HUES6 (cell line): ENCODE measurements around the gene CYP11A1.

Experiments used
- H3K27ac ChIP-seq: 2 replicates; pipeline ENCODE4 v1.7.0; 2013; ENCODE audit warnings: low read depth, mild to moderate bottlenecking, low read length, inconsistent platforms
- H3K27me3 ChIP-seq: 2 replicates; pipeline ENCODE4 v1.6.1; 2013; ENCODE audit warnings: low read length; ENCODE audit not compliant: control insufficient read depth, insufficient read depth
- H3K36me3 ChIP-seq: 2 replicates; pipeline ENCODE4 v1.6.1; 2013; ENCODE audit warnings: low read length; ENCODE audit not compliant: control insufficient read depth, insufficient read depth
- H3K4me1 ChIP-seq: 2 replicates; pipeline ENCODE4 v1.6.1; 2013; ENCODE audit warnings: low read length; ENCODE audit not compliant: control insufficient read depth, insufficient read depth
- H3K4me3 ChIP-seq: 2 replicates; pipeline ENCODE4 v1.5.1; 2013; ENCODE audit warnings: low read depth, low read length
- H3K9ac ChIP-seq: one replicate; pipeline ENCODE4 v1.6.1; 2013; ENCODE audit warnings: mild to moderate bottlenecking, low read length
- H3K9me3 ChIP-seq: 2 replicates; pipeline ENCODE4 v1.6.1; 2013; ENCODE audit warnings: low read depth, low read length; ENCODE audit not compliant: control insufficient read depth, insufficient read depth

The CYP11A1 gene

GRCh38 chr15:74352393-74352910 lies 15.0 kb downstream of the CYP11A1 start:
- peaks cover 14% of the 10 kb centered on the region for H3K4me1 ChIP-seq
- H3K27ac ChIP-seq = no peak overlapping the region
- H3K9me3 ChIP-seq = peaks cover 10% of the 10 kb centered on the region; the same call in 1 of the 2 replicates
- H3K4me3 ChIP-seq = no peak overlapping the region
- no peaks in the 10 kb centered on the region for H3K27me3 ChIP-seq
- H3K9ac ChIP-seq = no peak overlapping the region
- H3K36me3 ChIP-seq = peaks cover 2% of the 10 kb centered on the region; the same call in 1 of the 2 replicates

GRCh38 chr15:74351670-74352069 lies 15.8 kb downstream of the CYP11A1 start:
- Histone ChIP-seq H3K4me3 (peak overlapping the region; percentile 35; the same call in 1 of the 2 replicates), H3K4me1 (peaks cover 14% of the 10 kb centered on the region), H3K27ac (no peak overlapping the region), H3K9ac (peak overlapping the region; percentile 31), H3K36me3 (peaks cover under 1% of the 10 kb centered on the region; the same call in 1 of the 2 replicates), H3K27me3 (no peaks in the 10 kb centered on the region), H3K9me3 (peaks cover 10% of the 10 kb centered on the region; the same call in 1 of the 2 replicates)

- H3K9me3 ChIP-seq = peaks cover 10% of the 10 kb centered on the region; the same call in 1 of the 2 replicates
- H3K27ac ChIP-seq = peak overlapping the region; percentile 21; the same call in 1 of the 2 replicates
- H3K36me3 ChIP-seq = no peaks in the 10 kb centered on the region; the same call in 1 of the 2 replicates
- H3K4me3 ChIP-seq = peak overlapping the region; percentile 35; the same call in 1 of the 2 replicates
- H3K9ac ChIP-seq = peak overlapping the region; percentile 31
- no peaks in the 10 kb centered on the region for H3K27me3 ChIP-seq
- H3K4me1 ChIP-seq = peaks cover 14% of the 10 kb centered on the region
Observed at GRCh38 chr15:74350295-74351275, 16.9 kb downstream of the CYP11A1 start.

- Histone ChIP-seq H3K36me3 (no peaks in the 10 kb centered on the region), H3K27ac (no peak overlapping the region), H3K4me1 (peaks cover 21% of the 10 kb centered on the region), H3K4me3 (no peak overlapping the region), H3K9me3 (0 out of 2 replicates have a peak, but pooled peaks cover 5% of the 10 kb centered on the region), H3K9ac (no peak overlapping the region), H3K27me3 (no peaks in the 10 kb centered on the region)
Observed at GRCh38 chr15:74349241-74349778, 18.1 kb downstream of the CYP11A1 start.

GRCh38 chr15:74347757-74348250 lies 19.6 kb downstream of the CYP11A1 start:
- Histone ChIP-seq H3K9ac (no peak overlapping the region), H3K36me3 (no peaks in the 10 kb centered on the region), H3K9me3 (no peaks in the 10 kb centered on the region), H3K4me1 (peaks cover 21% of the 10 kb centered on the region), H3K27me3 (no peaks in the 10 kb centered on the region), H3K4me3 (no peak overlapping the region), H3K27ac (no peak overlapping the region)

- Histone ChIP-seq H3K27me3 (no peaks in the 10 kb centered on the region), H3K36me3 (no peaks in the 10 kb centered on the region), H3K4me3 (no peak overlapping the region), H3K4me1 (peaks cover 7% of the 10 kb centered on the region; the same call in 1 of the 2 replicates), H3K9me3 (no peaks in the 10 kb centered on the region), H3K9ac (no peak overlapping the region), H3K27ac (no peak overlapping the region)
Observed at GRCh38 chr15:74345051-74345450, 22.4 kb downstream of the CYP11A1 start.

- Histone ChIP-seq H3K4me3 (no peak overlapping the region), H3K9ac (no peak overlapping the region), H3K27me3 (no peaks in the 10 kb centered on the region), H3K4me1 (peaks cover 7% of the 10 kb centered on the region; the same call in 1 of the 2 replicates), H3K27ac (no peak overlapping the region), H3K36me3 (no peaks in the 10 kb centered on the region), H3K9me3 (no peaks in the 10 kb centered on the region)
Observed at GRCh38 chr15:74343797-74344127, 23.7 kb downstream of the CYP11A1 start.

GRCh38 chr15:74343127-74343796 lies 24.2 kb downstream of the CYP11A1 start:
- no peaks in the 10 kb centered on the region for H3K9me3 ChIP-seq
- H3K4me3 ChIP-seq = no peak overlapping the region
- no peaks in the 10 kb centered on the region for H3K36me3 ChIP-seq
- H3K9ac ChIP-seq = no peak overlapping the region
- H3K27me3 ChIP-seq = no peaks in the 10 kb centered on the region
- peaks cover 7% of the 10 kb centered on the region; the same call in 1 of the 2 replicates for H3K4me1 ChIP-seq
- H3K27ac ChIP-seq = no peak overlapping the region

GRCh38 chr15:74340150-74340549 lies 27.3 kb downstream of the CYP11A1 start:
- Histone ChIP-seq H3K27ac (no peak overlapping the region), H3K4me3 (no peak overlapping the region), H3K36me3 (no peaks in the 10 kb centered on the region), H3K27me3 (no peaks in the 10 kb centered on the region), H3K9me3 (no peaks in the 10 kb centered on the region), H3K4me1 (peaks cover 3% of the 10 kb centered on the region; the same call in 1 of the 2 replicates), H3K9ac (no peak overlapping the region)

GRCh38 chr15:74339371-74339770 lies 28.1 kb downstream of the CYP11A1 start:
- H3K4me1 ChIP-seq = no peaks in the 10 kb centered on the region; the same call in 1 of the 2 replicates
- no peak overlapping the region for H3K4me3 ChIP-seq
- H3K27me3 ChIP-seq = no peaks in the 10 kb centered on the region
- H3K36me3 ChIP-seq = no peaks in the 10 kb centered on the region
- no peak overlapping the region for H3K27ac ChIP-seq
- no peak overlapping the region for H3K9ac ChIP-seq
- H3K9me3 ChIP-seq = no peaks in the 10 kb centered on the region; the same call in 1 of the 2 replicates
